Panc1 (cell line): ENCODE data around the gene GPC6.

Experiments used
- POLR2AphosphoS5 ChIP-seq: IDR thresholded peaks from 2 replicates; pipeline ENCODE4 v1.6.1; 2012; ENCODE audit warnings: mild to moderate bottlenecking, low read depth, low read length, moderate library complexity
- TF ChIP-seq, protein P1 (sequence below): fragments of 450-650 bp; IDR thresholded peaks from 2 replicates; pipeline ENCODE4 v1.5.1; 2017; ENCODE audit warnings: mild to moderate bottlenecking
- TF ChIP-seq, protein P2 (sequence below), 2 experiments: IDR thresholded peaks; 2 replicates each; pipeline ENCODE4 v1.6.1; 2011 to 2012; ENCODE audit warnings: low read depth in 2 of 2, control low read depth in 1 of 2, low read length in 1 of 2, mild to moderate bottlenecking in 1 of 2, moderate library complexity in 1 of 2; ENCODE audit not compliant: insufficient read depth in 1 of 2

DNA sequence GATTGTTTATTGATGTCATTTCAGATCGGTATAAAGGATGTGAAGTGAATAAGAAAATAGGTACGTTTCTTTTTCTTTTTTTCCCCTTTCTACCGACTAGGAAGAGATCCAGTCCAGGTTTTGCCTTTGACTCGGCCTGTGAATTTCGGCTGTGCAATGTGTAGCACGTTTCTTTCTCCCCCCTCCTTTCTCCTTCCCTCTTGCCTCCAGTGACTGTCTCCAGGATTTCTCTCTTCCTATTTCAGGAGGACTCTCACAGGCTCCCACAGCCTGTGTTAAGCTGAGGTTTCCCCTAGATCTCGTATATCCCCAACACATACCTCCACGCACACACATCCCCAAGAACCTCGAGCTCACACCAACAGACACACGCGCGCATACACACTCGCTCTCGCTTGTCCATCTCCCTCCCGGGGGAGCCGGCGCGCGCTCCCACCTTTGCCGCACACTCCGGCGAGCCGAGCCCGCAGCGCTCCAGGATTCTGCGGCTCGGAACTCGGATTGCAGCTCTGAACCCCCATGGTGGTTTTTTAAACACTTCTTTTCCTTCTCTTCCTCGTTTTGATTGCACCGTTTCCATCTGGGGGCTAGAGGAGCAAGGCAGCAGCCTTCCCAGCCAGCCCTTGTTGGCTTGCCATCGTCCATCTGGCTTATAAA is at the start of gene GPC6:
- TF ChIP-seq, protein P1, sequence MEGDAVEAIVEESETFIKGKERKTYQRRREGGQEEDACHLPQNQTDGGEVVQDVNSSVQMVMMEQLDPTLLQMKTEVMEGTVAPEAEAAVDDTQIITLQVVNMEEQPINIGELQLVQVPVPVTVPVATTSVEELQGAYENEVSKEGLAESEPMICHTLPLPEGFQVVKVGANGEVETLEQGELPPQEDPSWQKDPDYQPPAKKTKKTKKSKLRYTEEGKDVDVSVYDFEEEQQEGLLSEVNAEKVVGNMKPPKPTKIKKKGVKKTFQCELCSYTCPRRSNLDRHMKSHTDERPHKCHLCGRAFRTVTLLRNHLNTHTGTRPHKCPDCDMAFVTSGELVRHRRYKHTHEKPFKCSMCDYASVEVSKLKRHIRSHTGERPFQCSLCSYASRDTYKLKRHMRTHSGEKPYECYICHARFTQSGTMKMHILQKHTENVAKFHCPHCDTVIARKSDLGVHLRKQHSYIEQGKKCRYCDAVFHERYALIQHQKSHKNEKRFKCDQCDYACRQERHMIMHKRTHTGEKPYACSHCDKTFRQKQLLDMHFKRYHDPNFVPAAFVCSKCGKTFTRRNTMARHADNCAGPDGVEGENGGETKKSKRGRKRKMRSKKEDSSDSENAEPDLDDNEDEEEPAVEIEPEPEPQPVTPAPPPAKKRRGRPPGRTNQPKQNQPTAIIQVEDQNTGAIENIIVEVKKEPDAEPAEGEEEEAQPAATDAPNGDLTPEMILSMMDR = no peak
- TF ChIP-seq, protein P2, sequence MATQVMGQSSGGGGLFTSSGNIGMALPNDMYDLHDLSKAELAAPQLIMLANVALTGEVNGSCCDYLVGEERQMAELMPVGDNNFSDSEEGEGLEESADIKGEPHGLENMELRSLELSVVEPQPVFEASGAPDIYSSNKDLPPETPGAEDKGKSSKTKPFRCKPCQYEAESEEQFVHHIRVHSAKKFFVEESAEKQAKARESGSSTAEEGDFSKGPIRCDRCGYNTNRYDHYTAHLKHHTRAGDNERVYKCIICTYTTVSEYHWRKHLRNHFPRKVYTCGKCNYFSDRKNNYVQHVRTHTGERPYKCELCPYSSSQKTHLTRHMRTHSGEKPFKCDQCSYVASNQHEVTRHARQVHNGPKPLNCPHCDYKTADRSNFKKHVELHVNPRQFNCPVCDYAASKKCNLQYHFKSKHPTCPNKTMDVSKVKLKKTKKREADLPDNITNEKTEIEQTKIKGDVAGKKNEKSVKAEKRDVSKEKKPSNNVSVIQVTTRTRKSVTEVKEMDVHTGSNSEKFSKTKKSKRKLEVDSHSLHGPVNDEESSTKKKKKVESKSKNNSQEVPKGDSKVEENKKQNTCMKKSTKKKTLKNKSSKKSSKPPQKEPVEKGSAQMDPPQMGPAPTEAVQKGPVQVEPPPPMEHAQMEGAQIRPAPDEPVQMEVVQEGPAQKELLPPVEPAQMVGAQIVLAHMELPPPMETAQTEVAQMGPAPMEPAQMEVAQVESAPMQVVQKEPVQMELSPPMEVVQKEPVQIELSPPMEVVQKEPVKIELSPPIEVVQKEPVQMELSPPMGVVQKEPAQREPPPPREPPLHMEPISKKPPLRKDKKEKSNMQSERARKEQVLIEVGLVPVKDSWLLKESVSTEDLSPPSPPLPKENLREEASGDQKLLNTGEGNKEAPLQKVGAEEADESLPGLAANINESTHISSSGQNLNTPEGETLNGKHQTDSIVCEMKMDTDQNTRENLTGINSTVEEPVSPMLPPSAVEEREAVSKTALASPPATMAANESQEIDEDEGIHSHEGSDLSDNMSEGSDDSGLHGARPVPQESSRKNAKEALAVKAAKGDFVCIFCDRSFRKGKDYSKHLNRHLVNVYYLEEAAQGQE (IDR thresholded peaks at IDR 0.05; ENCODE audit: insufficient read depth in 1 of 2, low read depth in 2 of 2, low read length in 1 of 2) = no peak
- no peak for TF ChIP-seq POLR2AphosphoS5
